HepG2 (cell line): ENCODE results near the gene ATF1. TPM values are rescaled to one million over a fixed set of nuclear protein-coding genes. Genes with fewer than 3 reads are reported as not detected.

ENCODE experiments used
- AFF4 ChIP-seq: sonication (generic); formaldehyde crosslinking; IDR thresholded peaks from 2 replicates; pipeline ENCODE4 v1.4.0; 2020; ENCODE audit warnings: missing genetic modification reagents
- BORCS8-MEF2B ChIP-seq: sonication (generic); formaldehyde crosslinking; IDR thresholded peaks from 2 replicates; pipeline ENCODE4 v1.8.0; 2022; ENCODE audit warnings: mild to moderate bottlenecking, missing genetic modification reagents
- DNMT1 ChIP-seq: sonication (generic); formaldehyde crosslinking; IDR thresholded peaks from 2 replicates; pipeline ENCODE4 v1.5.1; 2020; ENCODE audit warnings: mild to moderate bottlenecking, missing genetic modification reagents
- DPF2 ChIP-seq: sonication (generic); formaldehyde crosslinking; IDR thresholded peaks from 2 replicates; pipeline ENCODE4 v1.4.0; 2020; ENCODE audit warnings: mild to moderate bottlenecking, low read depth, missing genetic modification reagents, borderline replicate concordance
- FOSL2 ChIP-seq: sonication (generic); formaldehyde crosslinking; IDR thresholded peaks from 2 replicates; pipeline ENCODE4 v1.4.0; 2020; ENCODE audit warnings: missing genetic modification reagents
- HDAC2 ChIP-seq: sonication (generic); formaldehyde crosslinking; IDR thresholded peaks from 2 replicates; pipeline ENCODE4 v1.4.0; 2020; ENCODE audit warnings: missing genetic modification reagents
- KMT2A ChIP-seq: sonication (generic); formaldehyde crosslinking; IDR thresholded peaks from 2 replicates; pipeline ENCODE4 v1.4.0; 2020; ENCODE audit warnings: missing genetic modification reagents
- MAFK ChIP-seq, 2 experiments: IDR thresholded peaks in 1 of 2; conservative IDR thresholded peaks in 1 of 2; 2 replicates each; pipeline ENCODE4 v1.6.1; 2011; ENCODE audit warnings: improper control_type of control experiment in 2 of 2, low read length in 2 of 2
- MED8 ChIP-seq: sonication (generic); formaldehyde crosslinking; IDR thresholded peaks from 2 replicates; pipeline ENCODE4 v1.8.1; 2023; ENCODE audit warnings: mild to moderate bottlenecking, missing genetic modification reagents; ENCODE audit not compliant: insufficient replicate concordance
- MXI1 ChIP-seq: IDR thresholded peaks from 3 replicates; pipeline ENCODE4 v1.6.1; 2012; ENCODE audit warnings: low read depth, low read length, inconsistent platforms, borderline replicate concordance
- ZBTB26 ChIP-seq: IDR thresholded peaks from 2 replicates; pipeline ENCODE4 v1.6.1; 2016; ENCODE audit warnings: missing compliant biosample characterization, missing genetic modification reagents, borderline replicate concordance
- ZBTB7B ChIP-seq: sonication (generic); formaldehyde crosslinking; IDR thresholded peaks from 2 replicates; pipeline ENCODE4 v1.4.0; 2020; ENCODE audit warnings: missing genetic modification reagents
- ZFX ChIP-seq: sonication (generic); formaldehyde crosslinking; IDR thresholded peaks from 2 replicates; pipeline ENCODE4 v1.4.0; 2020; ENCODE audit warnings: mild to moderate bottlenecking, low read depth, missing genetic modification reagents, moderate library complexity
- ZNF350 ChIP-seq: sonication (generic); formaldehyde crosslinking; IDR thresholded peaks from 2 replicates; pipeline ENCODE4 v1.4.0; 2020; ENCODE audit warnings: mild to moderate bottlenecking, low read depth, missing genetic modification reagents, borderline replicate concordance
- ZNF367 ChIP-seq: sonication (generic); formaldehyde crosslinking; IDR thresholded peaks from 2 replicates; pipeline ENCODE4 v1.4.0; 2020; ENCODE audit warnings: missing genetic modification reagents, borderline replicate concordance
- polyA plus RNA-seq, 8 experiments: library from polyadenylated mRNA; depleted of rRNA in 3 of 8; stranded (reverse) in 7 of 8; unstranded in 1 of 8; fragments of >200 nt; fragmentation: Illumina TruSeq in 4 of 8; extraction: Trizol in 4 of 8; gene quantifications; 2 replicates each; pipeline versions ENCODE4 v1.2.1 to v1.2.3, GENCODE V29; 2011 to 2016; ENCODE audit warnings: low read depth in 4 of 8, missing spikeins in 1 of 8, mixed read lengths in 1 of 8; ENCODE audit not compliant: insufficient read depth in 1 of 8
- total RNA-seq, 5 experiments: library from RNA; depleted of rRNA; stranded (reverse); fragments of >200 nt; fragmentation: Illumina TruSeq; extraction: Trizol; gene quantifications; 2 replicates each; pipeline ENCODE4 v1.2.3, GENCODE V29; 2016; ENCODE audit warnings: low read depth in 1 of 5
- TF ChIP-seq, protein P1 (sequence below): IDR thresholded peaks from 2 replicates; pipeline ENCODE4 v1.6.1; 2016; ENCODE audit warnings: low read depth, control low read depth
- TF ChIP-seq, protein P2 (sequence below): sonication (generic); formaldehyde crosslinking; conservative IDR thresholded peaks from 2 replicates; pipeline ENCODE4 v1.8.0; 2022; ENCODE audit warnings: mild to moderate bottlenecking, moderate library complexity, missing genetic modification reagents

ATF1 gene
- total and polyA plus RNA-seq, 2 of the 13 experiments (the other 11 are each of a cell fraction or from before 2014, with no cell fraction given): 29.3 to 52.0 TPM

DNA sequence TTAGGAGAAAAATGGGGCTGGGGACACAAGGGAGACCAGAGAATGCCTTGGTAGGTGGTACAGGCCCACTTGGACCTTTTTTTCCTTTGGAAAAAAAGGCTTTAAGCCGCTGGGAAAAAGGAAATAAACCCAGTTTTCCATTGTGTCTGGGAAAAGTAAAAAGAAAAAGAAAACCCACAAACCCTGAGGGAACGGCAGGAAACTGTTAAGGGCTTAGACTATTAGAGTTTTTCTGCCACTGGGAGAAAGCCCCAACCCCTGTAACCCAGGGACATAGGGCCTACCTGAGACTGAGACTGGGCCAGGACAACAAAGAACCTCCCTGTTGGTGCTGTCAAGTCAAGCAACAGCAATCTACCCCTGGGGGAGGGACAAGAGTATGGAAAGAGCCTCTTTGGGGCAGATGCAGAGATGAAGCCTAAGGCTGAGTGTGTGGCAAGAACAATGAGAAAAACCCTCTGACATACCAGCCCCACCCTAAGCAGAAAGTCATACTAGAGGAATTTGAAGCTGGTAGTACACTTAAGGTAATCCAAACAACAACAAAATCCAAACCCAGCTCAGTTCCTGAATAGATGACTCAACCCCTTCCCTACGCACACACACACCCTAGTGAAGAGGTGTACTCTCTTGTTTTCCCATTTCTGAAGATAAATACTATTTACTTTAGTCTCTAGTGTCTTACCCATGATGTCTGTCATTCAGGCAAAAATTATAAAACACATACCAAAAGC is 22.8 kb downstream of the ATF1 start (continued):
- TF ChIP-seq AFF4 (CRISPR knock-in tag) (no peak), ZBTB7B (CRISPR knock-in tag) (no peak), ZNF350 (CRISPR knock-in tag) (no peak), BORCS8-MEF2B (no peak), MAFK (conservative IDR thresholded peaks at IDR 0.05 in 1 of 2, IDR thresholded peaks at IDR 0.05 in 1 of 2; ENCODE audit: low read length in 2 of 2) (no peak), FOSL2 (peak; percentile 91), DNMT1 (CRISPR knock-in tag) (no peak), DPF2 (no peak), MXI1 (no peak; the same call in 2 of the 3 replicates), ZBTB26 (no peak), ZFX (no peak), KMT2A (CRISPR knock-in tag) (no peak), ZNF367 (CRISPR knock-in tag) (no peak), HDAC2 (CRISPR knock-in tag) (no peak), MED8 (CRISPR knock-in tag) (no peak)
- TF ChIP-seq, protein P1, sequence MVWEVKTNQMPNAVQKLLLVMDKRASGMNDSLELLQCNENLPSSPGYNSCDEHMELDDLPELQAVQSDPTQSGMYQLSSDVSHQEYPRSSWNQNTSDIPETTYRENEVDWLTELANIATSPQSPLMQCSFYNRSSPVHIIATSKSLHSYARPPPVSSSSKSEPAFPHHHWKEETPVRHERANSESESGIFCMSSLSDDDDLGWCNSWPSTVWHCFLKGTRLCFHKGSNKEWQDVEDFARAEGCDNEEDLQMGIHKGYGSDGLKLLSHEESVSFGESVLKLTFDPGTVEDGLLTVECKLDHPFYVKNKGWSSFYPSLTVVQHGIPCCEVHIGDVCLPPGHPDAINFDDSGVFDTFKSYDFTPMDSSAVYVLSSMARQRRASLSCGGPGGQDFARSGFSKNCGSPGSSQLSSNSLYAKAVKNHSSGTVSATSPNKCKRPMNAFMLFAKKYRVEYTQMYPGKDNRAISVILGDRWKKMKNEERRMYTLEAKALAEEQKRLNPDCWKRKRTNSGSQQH (CRISPR knock-in tag): no peak
- TF ChIP-seq, protein P2, sequence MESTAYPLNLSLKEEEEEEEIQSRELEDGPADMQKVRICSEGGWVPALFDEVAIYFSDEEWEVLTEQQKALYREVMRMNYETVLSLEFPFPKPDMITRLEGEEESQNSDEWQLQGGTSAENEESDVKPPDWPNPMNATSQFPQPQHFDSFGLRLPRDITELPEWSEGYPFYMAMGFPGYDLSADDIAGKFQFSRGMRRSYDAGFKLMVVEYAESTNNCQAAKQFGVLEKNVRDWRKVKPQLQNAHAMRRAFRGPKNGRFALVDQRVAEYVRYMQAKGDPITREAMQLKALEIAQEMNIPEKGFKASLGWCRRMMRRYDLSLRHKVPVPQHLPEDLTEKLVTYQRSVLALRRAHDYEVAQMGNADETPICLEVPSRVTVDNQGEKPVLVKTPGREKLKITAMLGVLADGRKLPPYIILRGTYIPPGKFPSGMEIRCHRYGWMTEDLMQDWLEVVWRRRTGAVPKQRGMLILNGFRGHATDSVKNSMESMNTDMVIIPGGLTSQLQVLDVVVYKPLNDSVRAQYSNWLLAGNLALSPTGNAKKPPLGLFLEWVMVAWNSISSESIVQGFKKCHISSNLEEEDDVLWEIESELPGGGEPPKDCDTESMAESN (CRISPR knock-in tag): no peak
